H1 (cell line): ENCODE results near the gene LPGAT1. TPM values are rescaled to one million over a fixed set of nuclear protein-coding genes. Genes with fewer than 3 reads are reported as not detected.

Experiments
- CTCF ChIA-PET: fragments of 300-600 bp; sonication (Branson Sonifier 250); formaldehyde crosslinking; loops from one replicate; lab custom pipeline; 2021; ENCODE audit not compliant: partially characterized antibody; lab: Charles Lee
- POLR2A ChIA-PET: fragments of 300-600 bp; sonication (Branson Sonifier 250); formaldehyde crosslinking; loops from one replicate; lab custom pipeline; 2021; ENCODE audit warnings: inconsistent platforms; ENCODE audit not compliant: partially characterized antibody; lab: Charles Lee
- DNase-seq, 2 experiments: peaks; one replicate each; pipeline versions ENCODE4 v3.0.0 to v3.0.0-alpha.2; 2010 to 2022; ENCODE audit warnings: low spot score in 2 of 2, low read depth in 1 of 2, mixed read lengths in 1 of 2
- FAIRE-seq: peaks from 2 replicates; lab custom pipeline; 2011; peaks lifted over from hg19 to GRCh38; lab: Jason Lieb, UNC
- H2AFZ ChIP-seq: 2 replicates; pipeline ENCODE4 v1.8.1; 2012; ENCODE audit warnings: low read length, inconsistent platforms
- H2AK5ac ChIP-seq: 2 replicates; pipeline ENCODE4 v1.6.1; 2013; ENCODE audit warnings: low read depth, low read length
- H2BK120ac ChIP-seq: replicated peaks from 2 replicates; pipeline ENCODE3; 2013; ENCODE audit warnings: low read depth, low read length, inconsistent platforms
- H2BK12ac ChIP-seq: 2 replicates; pipeline ENCODE4 v1.6.1; 2013; ENCODE audit warnings: low read depth, low read length
- H2BK15ac ChIP-seq: 2 replicates; pipeline ENCODE4 v1.6.1; 2013; ENCODE audit warnings: low read length
- H2BK20ac ChIP-seq: 2 replicates; pipeline ENCODE4 v1.6.1; 2013; ENCODE audit warnings: low read length
- H2BK5ac ChIP-seq: 2 replicates; pipeline ENCODE4 v1.6.1; 2013; ENCODE audit warnings: low read depth, low read length
- H3K14ac ChIP-seq: 2 replicates; pipeline ENCODE4 v1.6.1; 2013; ENCODE audit warnings: inconsistent platforms; ENCODE audit not compliant: insufficient read length
- H3K18ac ChIP-seq: 2 replicates; pipeline ENCODE4 v1.6.1; 2013; ENCODE audit warnings: low read length; ENCODE audit errors: extremely low read depth
- H3K23ac ChIP-seq: 2 replicates; pipeline ENCODE4 v1.6.1; 2013; ENCODE audit warnings: inconsistent platforms; ENCODE audit not compliant: insufficient read length
- H3K23me2 ChIP-seq: 2 replicates; pipeline ENCODE4 v1.6.1; 2013; ENCODE audit warnings: low read depth, low read length
- H3K27ac ChIP-seq: 2 replicates; pipeline ENCODE4 v1.6.1; 2011; ENCODE audit warnings: low read depth, low read length, inconsistent platforms
- H3K27me3 ChIP-seq, 4 experiments: replicated peaks in 1 of 4; 1 replicate in 1 of 4; 2 replicates in 3 of 4; pipeline versions ENCODE4 v1.6.1 to v1.8.1; 2011 to 2013; ENCODE audit warnings: low read length in 3 of 4, mild to moderate bottlenecking in 3 of 4, inconsistent platforms in 2 of 4, mixed read lengths in 2 of 4, moderate library complexity in 1 of 4; ENCODE audit not compliant: control insufficient read depth in 3 of 4, insufficient read depth in 3 of 4; ENCODE audit errors: extremely low read depth in 1 of 4
- H3K36me3 ChIP-seq, 4 experiments: 2 replicates each; pipeline versions ENCODE4 v1.6.1 to v1.8.1; 2011 to 2013; ENCODE audit warnings: mild to moderate bottlenecking in 4 of 4, low read length in 3 of 4, moderate library complexity in 2 of 4, control low read depth in 1 of 4, inconsistent platforms in 1 of 4; ENCODE audit not compliant: insufficient read depth in 4 of 4, control insufficient read depth in 2 of 4
- H3K4ac ChIP-seq: replicated peaks from 2 replicates; pipeline ENCODE3; 2013; ENCODE audit warnings: low read length, low read depth, mixed read lengths, inconsistent platforms; ENCODE audit not compliant: insufficient read length
- H3K4me1 ChIP-seq, 4 experiments: replicated peaks in 1 of 4; 1 replicate in 1 of 4; 2 replicates in 3 of 4; pipeline versions ENCODE4 v1.6.1 to v1.8.1; 2011 to 2013; ENCODE audit warnings: low read length in 3 of 4, inconsistent platforms in 2 of 4, mixed read lengths in 1 of 4; ENCODE audit not compliant: insufficient read depth in 4 of 4, control insufficient read depth in 3 of 4
- H3K4me2 ChIP-seq, 2 experiments: 2 replicates each; pipeline versions ENCODE4 v1.6.1 to v1.8.1; 2011 to 2013; ENCODE audit warnings: low read depth in 2 of 2, low read length in 2 of 2, control low read depth in 1 of 2, inconsistent platforms in 1 of 2, mild to moderate bottlenecking in 1 of 2; ENCODE audit not compliant: insufficient read depth in 1 of 2
- H3K4me3 ChIP-seq, 4 experiments: fragments of 200-600, 300-600 bp in 1 of 4; sonication (generic), shearing (Covaris generic), sonication (Bioruptor Twin) in 1 of 4; 2 replicates each; pipeline versions ENCODE4 v1.5.1 to v1.8.1; 2011 to 2016; ENCODE audit warnings: low read length in 4 of 4, low read depth in 3 of 4, control low read depth in 2 of 4, inconsistent platforms in 2 of 4, mild to moderate bottlenecking in 2 of 4, mixed read lengths in 1 of 4, moderate library complexity in 1 of 4; ENCODE audit not compliant: insufficient read depth in 2 of 4; ENCODE audit errors: extremely low read depth in 1 of 4
- H3K56ac ChIP-seq: replicated peaks from 2 replicates; pipeline ENCODE3; 2013; ENCODE audit warnings: low read depth, mild to moderate bottlenecking, mixed read lengths, low read length, inconsistent platforms; ENCODE audit not compliant: insufficient read length
- H3K79me1 ChIP-seq: 2 replicates; pipeline ENCODE4 v1.6.1; 2013; ENCODE audit warnings: low read depth, low read length, control low read depth
- H3K79me2 ChIP-seq, 2 experiments: 2 replicates each; pipeline versions ENCODE4 v1.6.1 to v1.8.1; 2012 to 2013; ENCODE audit warnings: low read length in 2 of 2, mild to moderate bottlenecking in 2 of 2, inconsistent platforms in 1 of 2; ENCODE audit not compliant: insufficient read depth in 2 of 2, control insufficient read depth in 1 of 2
- H3K9ac ChIP-seq, 4 experiments: replicated peaks in 1 of 4; 1 replicate in 1 of 4; 2 replicates in 3 of 4; pipeline versions ENCODE4 v1.6.1 to v1.8.1; 2011 to 2013; ENCODE audit warnings: low read depth in 3 of 4, low read length in 3 of 4, control low read depth in 2 of 4, mild to moderate bottlenecking in 2 of 4, moderate library complexity in 2 of 4, inconsistent platforms in 1 of 4; ENCODE audit errors: extremely low read depth in 1 of 4
- H3K9me3 ChIP-seq, 2 experiments: 2 replicates each; pipeline versions ENCODE4 v1.6.1 to v1.8.1; 2012 to 2013; ENCODE audit warnings: mild to moderate bottlenecking in 2 of 2, moderate library complexity in 2 of 2, control low read depth in 1 of 2, inconsistent platforms in 1 of 2, low read depth in 1 of 2, low read length in 1 of 2, mixed read lengths in 1 of 2; ENCODE audit not compliant: insufficient read depth in 2 of 2
- H4K20me1 ChIP-seq, 2 experiments: replicated peaks in 1 of 2; 2 replicates each; pipeline versions ENCODE3 to v1.8.1; 2011 to 2013; ENCODE audit warnings: inconsistent platforms in 2 of 2, low read length in 2 of 2, mild to moderate bottlenecking in 1 of 2; ENCODE audit not compliant: insufficient read depth in 2 of 2, control insufficient read depth in 1 of 2
- H4K5ac ChIP-seq: 2 replicates; pipeline ENCODE4 v1.6.1; 2013; ENCODE audit warnings: low read length, low read depth, mixed read lengths, inconsistent platforms; ENCODE audit not compliant: insufficient read length
- H4K8ac ChIP-seq: 2 replicates; pipeline ENCODE4 v1.8.0; 2013; ENCODE audit warnings: mild to moderate bottlenecking, moderate library complexity, low read length, inconsistent platforms; ENCODE audit not compliant: insufficient read depth; ENCODE audit errors: extremely low read depth
- H4K91ac ChIP-seq: replicated peaks from 2 replicates; pipeline ENCODE3; 2013; ENCODE audit warnings: low read length, mixed read lengths, inconsistent platforms; ENCODE audit not compliant: insufficient read length
- CHD2 ChIP-seq: IDR thresholded peaks from 2 replicates; pipeline ENCODE4 v1.6.1; 2012; ENCODE audit warnings: low read length, improper control_type of control experiment
- CREB1 ChIP-seq: IDR thresholded peaks from 2 replicates; pipeline ENCODE4 v1.6.1; 2012; ENCODE audit warnings: inconsistent platforms
- GTF2F1 ChIP-seq: IDR thresholded peaks from 2 replicates; pipeline ENCODE4 v1.6.1; 2012; ENCODE audit warnings: low read depth, low read length, improper control_type of control experiment, borderline replicate concordance
- KDM4A ChIP-seq: IDR thresholded peaks from one replicate; pipeline ENCODE4 v1.7.1; 2012; ENCODE audit warnings: low read depth, mild to moderate bottlenecking, moderate library complexity, low read length, inconsistent platforms; ENCODE audit not compliant: severe bottlenecking
- KDM5A ChIP-seq: fragments of 200-600 bp; IDR thresholded peaks from 2 replicates; pipeline ENCODE4 v1.7.1; 2012; ENCODE audit warnings: mild to moderate bottlenecking, low read length, inconsistent platforms, mixed read lengths
- POU5F1 ChIP-seq: IDR thresholded peaks from 2 replicates; pipeline ENCODE4 v1.6.1; 2011; ENCODE audit warnings: low read depth, mild to moderate bottlenecking, low read length, moderate library complexity
- SP4 ChIP-seq: IDR thresholded peaks from 2 replicates; pipeline ENCODE4 v1.6.1; 2012; ENCODE audit warnings: low read length, inconsistent platforms
- TAF1 ChIP-seq: IDR thresholded peaks from 2 replicates; pipeline ENCODE4 v1.6.1; 2011; ENCODE audit warnings: mild to moderate bottlenecking, low read depth, low read length
- TBP ChIP-seq: IDR thresholded peaks from 2 replicates; pipeline ENCODE4 v1.6.1; 2011; ENCODE audit warnings: low read depth, low read length, improper control_type of control experiment
- WGBS, 2 experiments: shearing (Covaris generic) in 1 of 2; methylation state at CpG; one replicate each; pipeline versions ENCODE4 v1.1.6 to v1.1.7; 2013 to 2015; ENCODE audit warnings: low lambda C conversion rate in 2 of 2, mixed read lengths in 2 of 2, inconsistent platforms in 1 of 2, low coverage in 1 of 2, missing lambda C conversion rate in 1 of 2; ENCODE audit not compliant: insufficient replicate concordance in 2 of 2, insufficient coverage in 1 of 2, insufficient read length in 1 of 2; ENCODE audit errors: extremely low coverage in 1 of 2, missing lambda C conversion rate in 1 of 2; 5-methylcytosine and 5-hydroxymethylcytosine counted together
- polyA plus RNA-seq, 7 experiments: library from polyadenylated mRNA; depleted of rRNA in 3 of 7; stranded (reverse) in 5 of 7; unstranded in 2 of 7; fragments of >200 nt in 5 of 7; fragments of 200-250 nt in 2 of 7; gene quantifications; 1 replicate in 5 of 7; 2 replicates in 1 of 7; 4 replicates in 1 of 7; pipeline versions ENCODE4 v1.2.1 to v1.2.3, GENCODE V29; 2011 to 2013; ENCODE audit warnings: missing spikeins in 2 of 7, mixed read lengths in 2 of 7
- total RNA-seq: library from RNA; stranded (reverse); fragmentation: NEBNext Ultra II Directional; extraction: Animal tissue kit (Norgen Biotek cat#: 25700); gene quantifications from 2 replicates; pipeline ENCODE4 v1.2.1, GENCODE V29; 2021
- TF ChIP-seq, protein P1 (sequence below): IDR thresholded peaks from 2 replicates; pipeline ENCODE4 v1.6.1; 2012; ENCODE audit warnings: inconsistent platforms
- TF ChIP-seq, protein P2 (sequence below): IDR thresholded peaks from 2 replicates; pipeline ENCODE4 v1.6.1; 2012; ENCODE audit warnings: low read length, inconsistent platforms
- TF ChIP-seq, protein P3 (sequence below): IDR thresholded peaks from 2 replicates; pipeline ENCODE4 v1.6.1; 2012; ENCODE audit warnings: inconsistent platforms

The LPGAT1 gene
- total and polyA plus RNA-seq, 2 of the 8 experiments (the other 6 are each of a cell fraction or from before 2014, with no cell fraction given) = 2.3 to 13.5 TPM

DNA sequence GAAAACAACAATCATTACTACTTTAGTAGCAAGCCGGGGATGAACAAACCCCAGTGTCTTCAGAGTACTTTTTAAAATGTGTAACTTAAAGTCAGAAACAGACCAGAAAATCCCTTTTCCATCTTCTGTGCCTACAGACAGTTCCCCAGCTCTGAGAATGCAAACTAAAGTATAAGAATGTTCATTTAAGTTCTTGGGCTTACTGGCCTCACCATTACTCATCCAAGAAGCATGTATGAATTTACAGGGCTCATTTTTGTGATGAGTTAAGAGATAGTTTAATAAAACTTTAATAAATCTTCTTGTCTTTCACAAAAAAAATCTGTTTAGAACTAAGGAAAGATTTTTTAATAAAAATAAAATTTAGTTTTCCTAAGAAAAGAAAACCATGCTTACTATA is 4.6 kb downstream of the LPGAT1 start:
- Histone ChIP-seq H3K56ac (no peak overlapping the region), H4K91ac (no peak overlapping the region), H3K4me3 (no peak overlapping the region), H3K27me3 (peaks cover 0 to 11% (median 5%) of the 10 kb centered on the region in 4 experiments; a peak in 5 of 7 replicates), H3K9me3 (no peaks in the 10 kb centered on the region), H3K79me1 (no peaks in the 10 kb centered on the region), H3K4ac (no peak overlapping the region), H3K23me2 (peaks cover 6% of the 10 kb centered on the region), H3K4me1 (peaks cover 0 to 5% (median 2%) of the 10 kb centered on the region in 4 experiments; a peak in 4 of 7 replicates), H3K27ac (no peak overlapping the region), H4K20me1 (no peaks in the 10 kb centered on the region), H2BK120ac (no peak overlapping the region), H2BK20ac (no peak overlapping the region), H2AFZ (no peak overlapping the region), H3K18ac (no peak overlapping the region), H3K9ac (no peak overlapping the region), H2BK15ac (no peak overlapping the region), H3K4me2 (no peak overlapping the region), H4K5ac (no peak overlapping the region), H2BK12ac (no peak overlapping the region), H3K79me2 (no peaks in the 10 kb centered on the region), H2BK5ac (no peak overlapping the region), H3K14ac (no peak overlapping the region), H3K36me3 (no peaks in the 10 kb centered on the region; a peak in 1 of 8 replicates), H3K23ac (no peak overlapping the region), H2AK5ac (no peak overlapping the region), H4K8ac (no peak overlapping the region)
- POLR2A ChIA-PET = interaction anchor here (0.7 kb wide), 1 partner anchor 567 kb away, joined by 3 read pairs; the partner anchor contains the start of gene RCOR3
- FAIRE-seq (no peak), DNase-seq (no peak)
- 100% methylated on average over 1 of the region's 1 CpG; no CpG with 5 or more reads in 1 of the 2 experiments for WGBS, 2 experiments
- CTCF ChIA-PET = interaction anchor here (0.9 to 3.6 kb wide), 5 partner anchors 16 to 127 kb away, joined by 3 to 12 read pairs (median 3); no protein-coding TSS in a partner anchor
- TF ChIP-seq, protein P1, sequence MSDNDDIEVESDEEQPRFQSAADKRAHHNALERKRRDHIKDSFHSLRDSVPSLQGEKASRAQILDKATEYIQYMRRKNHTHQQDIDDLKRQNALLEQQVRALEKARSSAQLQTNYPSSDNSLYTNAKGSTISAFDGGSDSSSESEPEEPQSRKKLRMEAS = no peak
- TF ChIP-seq CREB1 (no peak), KDM5A (no peak), GTF2F1 (no peak), KDM4A (no peak), TBP (no peak), TAF1 (no peak), SP4 (no peak), POU5F1 (no peak), CHD2 (no peak)
- TF ChIP-seq, protein P2, sequence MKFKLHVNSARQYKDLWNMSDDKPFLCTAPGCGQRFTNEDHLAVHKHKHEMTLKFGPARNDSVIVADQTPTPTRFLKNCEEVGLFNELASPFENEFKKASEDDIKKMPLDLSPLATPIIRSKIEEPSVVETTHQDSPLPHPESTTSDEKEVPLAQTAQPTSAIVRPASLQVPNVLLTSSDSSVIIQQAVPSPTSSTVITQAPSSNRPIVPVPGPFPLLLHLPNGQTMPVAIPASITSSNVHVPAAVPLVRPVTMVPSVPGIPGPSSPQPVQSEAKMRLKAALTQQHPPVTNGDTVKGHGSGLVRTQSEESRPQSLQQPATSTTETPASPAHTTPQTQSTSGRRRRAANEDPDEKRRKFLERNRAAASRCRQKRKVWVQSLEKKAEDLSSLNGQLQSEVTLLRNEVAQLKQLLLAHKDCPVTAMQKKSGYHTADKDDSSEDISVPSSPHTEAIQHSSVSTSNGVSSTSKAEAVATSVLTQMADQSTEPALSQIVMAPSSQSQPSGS = no peak
- TF ChIP-seq, protein P3, sequence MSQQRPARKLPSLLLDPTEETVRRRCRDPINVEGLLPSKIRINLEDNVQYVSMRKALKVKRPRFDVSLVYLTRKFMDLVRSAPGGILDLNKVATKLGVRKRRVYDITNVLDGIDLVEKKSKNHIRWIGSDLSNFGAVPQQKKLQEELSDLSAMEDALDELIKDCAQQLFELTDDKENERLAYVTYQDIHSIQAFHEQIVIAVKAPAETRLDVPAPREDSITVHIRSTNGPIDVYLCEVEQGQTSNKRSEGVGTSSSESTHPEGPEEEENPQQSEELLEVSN = no peak
